HFF-Myc (cell line): ENCODE measurements around the gene TOM1.

Experiments used
- DNase-seq: peaks from one replicate; pipeline ENCODE4 v3.0.0-alpha.2; 2011; ENCODE audit warnings: low read depth; ENCODE audit errors: extremely low read depth
- H3K4me3 ChIP-seq: replicated peaks from 2 replicates; pipeline ENCODE4 v1.5.1; 2011; ENCODE audit warnings: low read depth, mild to moderate bottlenecking, control low read depth, low read length
- TF ChIP-seq, protein P1 (sequence below): IDR thresholded peaks from 2 replicates; pipeline ENCODE4 v1.5.1; 2012; ENCODE audit warnings: mild to moderate bottlenecking, low read depth, low read length, control low read depth; ENCODE audit errors: missing control alignments

TOM1 gene

DNA sequence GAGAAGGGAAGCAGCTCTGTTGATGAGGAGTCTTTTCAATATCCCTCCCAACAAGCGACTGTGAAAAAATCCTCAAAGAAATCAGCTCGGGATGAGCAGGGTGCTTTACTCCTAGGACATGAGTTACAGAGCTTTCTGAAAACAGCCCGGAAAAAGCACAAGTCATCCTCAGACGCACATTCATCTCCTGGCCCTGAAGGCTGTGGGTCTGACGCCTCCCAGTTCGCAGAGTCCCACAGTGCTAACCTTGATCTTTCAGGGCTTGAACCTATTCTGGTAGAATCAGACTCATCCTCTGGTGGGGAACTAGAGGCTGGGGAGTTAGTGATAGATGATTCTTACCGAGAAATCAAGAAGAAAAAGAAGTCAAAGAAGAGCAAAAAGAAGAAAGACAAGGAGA lies 34.7 kb upstream of the TOM1 start:
- no peak overlapping the region for H3K4me3 ChIP-seq
- TF ChIP-seq, protein P1, sequence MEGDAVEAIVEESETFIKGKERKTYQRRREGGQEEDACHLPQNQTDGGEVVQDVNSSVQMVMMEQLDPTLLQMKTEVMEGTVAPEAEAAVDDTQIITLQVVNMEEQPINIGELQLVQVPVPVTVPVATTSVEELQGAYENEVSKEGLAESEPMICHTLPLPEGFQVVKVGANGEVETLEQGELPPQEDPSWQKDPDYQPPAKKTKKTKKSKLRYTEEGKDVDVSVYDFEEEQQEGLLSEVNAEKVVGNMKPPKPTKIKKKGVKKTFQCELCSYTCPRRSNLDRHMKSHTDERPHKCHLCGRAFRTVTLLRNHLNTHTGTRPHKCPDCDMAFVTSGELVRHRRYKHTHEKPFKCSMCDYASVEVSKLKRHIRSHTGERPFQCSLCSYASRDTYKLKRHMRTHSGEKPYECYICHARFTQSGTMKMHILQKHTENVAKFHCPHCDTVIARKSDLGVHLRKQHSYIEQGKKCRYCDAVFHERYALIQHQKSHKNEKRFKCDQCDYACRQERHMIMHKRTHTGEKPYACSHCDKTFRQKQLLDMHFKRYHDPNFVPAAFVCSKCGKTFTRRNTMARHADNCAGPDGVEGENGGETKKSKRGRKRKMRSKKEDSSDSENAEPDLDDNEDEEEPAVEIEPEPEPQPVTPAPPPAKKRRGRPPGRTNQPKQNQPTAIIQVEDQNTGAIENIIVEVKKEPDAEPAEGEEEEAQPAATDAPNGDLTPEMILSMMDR = no peak
- DNase-seq = no peak

DNA sequence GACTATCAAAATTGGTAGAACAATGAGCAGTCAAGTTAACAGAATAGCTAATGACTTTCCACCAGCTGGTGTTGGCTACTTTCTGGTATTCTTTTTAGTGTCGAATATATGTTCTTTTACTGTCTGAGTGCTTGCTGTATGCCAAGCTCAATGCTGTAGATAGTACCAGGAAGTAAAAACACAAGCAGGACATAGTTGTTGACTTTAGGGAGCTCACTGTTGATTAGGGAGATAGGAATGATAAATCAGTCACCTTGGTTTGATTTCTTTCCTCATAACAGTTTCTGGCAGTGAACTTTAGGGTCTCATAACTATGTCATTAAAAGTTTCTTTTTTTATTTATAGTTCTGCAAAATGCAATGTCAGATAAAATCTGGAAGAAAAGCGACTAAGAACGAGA lies 33.4 kb upstream of the TOM1 start:
- TF ChIP-seq, protein P1 = no peak
- no peak for DNase-seq
- H3K4me3 ChIP-seq = no peak overlapping the region

DNA sequence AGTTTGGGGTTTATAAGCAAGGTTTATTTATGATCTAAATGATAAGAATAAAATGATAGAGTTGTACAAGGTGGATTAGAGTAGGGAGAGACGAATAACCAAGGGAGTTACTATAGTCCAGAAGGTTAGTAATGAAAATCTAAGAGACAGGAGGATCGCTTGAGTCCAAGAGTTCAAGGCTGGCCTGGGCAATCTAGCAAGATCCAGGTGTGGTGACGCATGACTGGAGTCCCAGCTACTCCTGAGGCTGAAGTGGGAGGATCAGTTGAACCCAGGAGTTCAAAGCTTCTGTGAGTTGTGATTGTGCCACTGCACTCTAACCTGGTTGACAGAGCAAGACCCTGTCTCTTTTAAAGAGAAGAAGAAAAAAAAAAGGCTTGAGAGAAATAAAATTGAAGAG lies 30.1 kb upstream of the TOM1 start:
- H3K4me3 ChIP-seq = no peak overlapping the region
- TF ChIP-seq, protein P1 = no peak
- no peak for DNase-seq

GRCh38 chr22:35274154-35274871 lies 25.4 kb upstream of the TOM1 start:
- TF ChIP-seq, protein P1 = no peak
- no peak overlapping the region for H3K4me3 ChIP-seq
- DNase-seq = no peak

- DNase-seq = no peak
- TF ChIP-seq, protein P1 = no peak
- no peak overlapping the region for H3K4me3 ChIP-seq
These were observed 24.1 kb upstream of the TOM1 start for GRCh38 chr22:35275580-35275979.

- TF ChIP-seq, protein P1 = no peak
- DNase-seq = no peak
- no peak overlapping the region for H3K4me3 ChIP-seq
These were observed 23.7 kb upstream of the TOM1 start for GRCh38 chr22:35276019-35276418.

DNA sequence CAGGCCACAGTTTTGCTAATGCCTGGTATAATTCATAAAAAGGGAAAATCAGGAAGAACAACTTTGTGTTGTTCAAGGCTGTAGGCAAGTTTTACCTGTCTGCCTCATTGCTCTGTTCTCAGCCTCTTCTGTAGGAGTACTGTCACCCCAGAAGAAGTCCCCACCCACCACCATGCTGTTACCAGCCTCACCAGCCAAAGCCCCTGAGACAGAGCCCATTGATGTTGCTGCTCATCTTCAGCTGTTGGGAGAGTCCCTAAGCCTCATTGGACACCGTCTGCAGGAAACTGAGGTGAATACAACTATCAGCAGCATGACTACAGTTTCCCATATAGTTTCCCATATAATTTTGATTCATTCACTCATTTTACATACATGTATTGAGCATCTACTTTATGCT lies 11.6 kb upstream of the TOM1 start:
- TF ChIP-seq, protein P1 = no peak
- no peak for DNase-seq
- no peak overlapping the region for H3K4me3 ChIP-seq
